DND-41 (cell line): ENCODE data around the gene NUP214.

Source experiments
- ATAC-seq: fragments of 200-7000 bp; cut with Tn5 transposase; 3 replicates; pipeline ENCODE4 v1.9.1; 2021; ENCODE audit warnings: low read depth; ENCODE audit not compliant: insufficient read depth
- DNase-seq: peaks from one replicate; pipeline ENCODE4 v3.0.0-alpha.2; 2020
- H2AFZ ChIP-seq: 2 replicates; pipeline ENCODE4 v1.6.0; 2012; ENCODE audit warnings: low read depth, low read length
- H3K27ac ChIP-seq: 2 replicates; pipeline ENCODE4 v1.5.1; 2012; ENCODE audit warnings: low read length, inconsistent platforms
- H3K27me3 ChIP-seq: fragments of 200-600 bp; sonication (generic); 2 replicates; pipeline ENCODE4 v1.6.0; 2012; ENCODE audit warnings: low read length, mild to moderate bottlenecking, inconsistent platforms; ENCODE audit not compliant: insufficient read depth, poor library complexity
- H3K36me3 ChIP-seq: 2 replicates; pipeline ENCODE4 v1.5.1; 2012; ENCODE audit warnings: low read length, inconsistent platforms; ENCODE audit not compliant: insufficient read depth
- H3K4me1 ChIP-seq: 2 replicates; pipeline ENCODE4 v1.5.1; 2012; ENCODE audit warnings: mild to moderate bottlenecking, low read length; ENCODE audit not compliant: insufficient read depth
- H3K4me2 ChIP-seq: 2 replicates; pipeline ENCODE4 v1.6.0; 2012; ENCODE audit warnings: mild to moderate bottlenecking, moderate library complexity, low read length, inconsistent platforms; ENCODE audit not compliant: insufficient read depth
- H3K4me3 ChIP-seq, 2 experiments: fragments of 200-600 bp in 1 of 2; shearing (Covaris generic) in 1 of 2; 2 replicates each; pipeline ENCODE4 v1.5.1; 2012 to 2016; ENCODE audit warnings: inconsistent platforms in 2 of 2, low read length in 2 of 2, mild to moderate bottlenecking in 2 of 2, low read depth in 1 of 2, moderate library complexity in 1 of 2
- H3K79me2 ChIP-seq: 2 replicates; pipeline ENCODE4 v1.6.0; 2012; ENCODE audit warnings: low read length, inconsistent platforms; ENCODE audit not compliant: insufficient read depth
- H3K9ac ChIP-seq: 2 replicates; pipeline ENCODE4 v1.6.0; 2012; ENCODE audit warnings: low read depth, mild to moderate bottlenecking, inconsistent platforms, low read length, moderate library complexity
- H3K9me3 ChIP-seq: 2 replicates; pipeline ENCODE4 v1.5.1; 2012; ENCODE audit warnings: low read length, moderate library complexity, mild to moderate bottlenecking, inconsistent platforms; ENCODE audit not compliant: insufficient read depth, severe bottlenecking
- H4K20me1 ChIP-seq: 2 replicates; pipeline ENCODE4 v1.6.0; 2012; ENCODE audit warnings: low read length; ENCODE audit not compliant: insufficient read depth
- EZH2 ChIP-seq: IDR thresholded peaks from 3 replicates; pipeline ENCODE4 v1.6.1; 2012; ENCODE audit warnings: borderline replicate concordance, low read depth, mild to moderate bottlenecking, moderate library complexity, low read length, inconsistent platforms; ENCODE audit not compliant: severe bottlenecking
- TF ChIP-seq, protein P1 (sequence below): IDR thresholded peaks from 2 replicates; pipeline ENCODE4 v1.5.1; 2012; ENCODE audit warnings: borderline replicate concordance, low read length, moderate library complexity, mild to moderate bottlenecking; ENCODE audit not compliant: poor library complexity, severe bottlenecking; ENCODE audit errors: extremely low read depth

The NUP214 gene

DNA sequence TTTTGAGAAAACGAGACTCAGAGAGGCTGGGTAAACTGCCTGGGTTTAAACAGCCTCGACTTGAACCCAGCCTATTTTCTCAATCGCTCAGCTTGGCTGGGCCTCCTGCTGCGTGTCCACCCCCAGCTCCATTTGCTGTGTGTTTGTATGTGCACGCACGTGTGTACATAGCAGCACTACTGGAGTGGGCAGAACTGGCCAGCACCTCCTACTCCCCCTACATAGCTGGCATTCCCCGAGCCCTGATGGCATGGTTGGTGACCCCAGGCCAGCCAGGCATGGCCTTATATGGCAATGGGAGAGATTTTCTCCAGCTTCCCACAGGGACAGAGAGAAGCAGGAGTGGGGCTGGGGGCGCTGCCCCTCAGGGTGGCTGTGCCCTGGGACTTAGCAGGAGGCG lies 24.9 kb upstream of the NUP214 start:
- H3K4me1 ChIP-seq, result no peaks in the 10 kb centered on the region
- H3K9ac ChIP-seq, result no peak overlapping the region
- H3K9me3 ChIP-seq, result no peaks in the 10 kb centered on the region
- ATAC-seq (no peak), DNase-seq (no peak)
- H3K36me3 ChIP-seq, result no peaks in the 10 kb centered on the region
- no peak for TF ChIP-seq EZH2
- H4K20me1 ChIP-seq, result no peaks in the 10 kb centered on the region
- no peak overlapping the region for H3K4me2 ChIP-seq
- H3K27ac ChIP-seq, result no peak overlapping the region
- H3K4me3 ChIP-seq, result no peak overlapping the region
- H3K27me3 ChIP-seq, result no peaks in the 10 kb centered on the region
- no peak overlapping the region for H2AFZ ChIP-seq
- H3K79me2 ChIP-seq, result no peaks in the 10 kb centered on the region

DNA sequence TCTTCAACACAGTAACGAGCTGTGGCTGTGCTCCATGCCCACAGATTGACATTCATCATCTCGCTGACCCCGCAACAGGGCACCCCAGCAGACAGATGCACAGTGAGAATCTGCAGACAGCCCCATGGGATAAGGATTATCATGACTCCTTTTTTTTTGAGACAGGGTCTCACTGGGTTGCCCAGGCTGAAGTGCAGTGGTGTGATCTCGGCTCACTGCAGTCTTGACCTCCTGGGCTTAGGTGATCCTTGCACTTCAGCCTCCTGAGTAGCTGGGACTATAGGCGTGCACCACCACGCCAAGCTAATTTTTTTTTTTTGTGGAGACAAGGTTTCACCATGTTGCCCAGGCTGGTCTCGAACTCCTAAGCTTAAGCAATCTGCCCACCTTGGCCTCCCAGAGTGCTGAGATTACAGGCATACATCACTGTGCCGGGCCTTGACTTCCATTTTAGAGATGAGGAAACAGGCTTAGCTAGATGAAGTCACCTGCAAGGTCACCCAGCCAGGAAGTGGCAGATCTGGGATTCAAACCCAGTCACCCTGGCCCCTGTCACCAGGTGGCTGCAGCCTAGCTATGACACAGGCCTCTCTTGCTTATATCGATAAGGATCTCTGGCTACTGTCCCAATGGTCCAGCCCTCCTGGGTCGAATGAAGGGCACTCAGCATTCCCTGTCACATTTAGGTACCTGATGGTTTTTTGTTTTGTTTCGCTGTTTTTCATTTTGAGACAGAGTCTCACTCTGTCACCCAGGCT lies 24.0 kb upstream of the NUP214 start:
- Histone ChIP-seq H3K4me3 (no peak overlapping the region), H3K9me3 (no peaks in the 10 kb centered on the region), H3K27ac (no peak overlapping the region), H3K4me2 (no peak overlapping the region), H3K4me1 (no peaks in the 10 kb centered on the region), H3K27me3 (no peaks in the 10 kb centered on the region), H2AFZ (no peak overlapping the region), H3K79me2 (no peaks in the 10 kb centered on the region), H3K9ac (no peak overlapping the region), H3K36me3 (no peaks in the 10 kb centered on the region), H4K20me1 (no peaks in the 10 kb centered on the region)
- DNase-seq, result no peak
- no peak for ATAC-seq
- TF ChIP-seq, protein P1, sequence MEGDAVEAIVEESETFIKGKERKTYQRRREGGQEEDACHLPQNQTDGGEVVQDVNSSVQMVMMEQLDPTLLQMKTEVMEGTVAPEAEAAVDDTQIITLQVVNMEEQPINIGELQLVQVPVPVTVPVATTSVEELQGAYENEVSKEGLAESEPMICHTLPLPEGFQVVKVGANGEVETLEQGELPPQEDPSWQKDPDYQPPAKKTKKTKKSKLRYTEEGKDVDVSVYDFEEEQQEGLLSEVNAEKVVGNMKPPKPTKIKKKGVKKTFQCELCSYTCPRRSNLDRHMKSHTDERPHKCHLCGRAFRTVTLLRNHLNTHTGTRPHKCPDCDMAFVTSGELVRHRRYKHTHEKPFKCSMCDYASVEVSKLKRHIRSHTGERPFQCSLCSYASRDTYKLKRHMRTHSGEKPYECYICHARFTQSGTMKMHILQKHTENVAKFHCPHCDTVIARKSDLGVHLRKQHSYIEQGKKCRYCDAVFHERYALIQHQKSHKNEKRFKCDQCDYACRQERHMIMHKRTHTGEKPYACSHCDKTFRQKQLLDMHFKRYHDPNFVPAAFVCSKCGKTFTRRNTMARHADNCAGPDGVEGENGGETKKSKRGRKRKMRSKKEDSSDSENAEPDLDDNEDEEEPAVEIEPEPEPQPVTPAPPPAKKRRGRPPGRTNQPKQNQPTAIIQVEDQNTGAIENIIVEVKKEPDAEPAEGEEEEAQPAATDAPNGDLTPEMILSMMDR, result no peak
- no peak for TF ChIP-seq EZH2

DNA sequence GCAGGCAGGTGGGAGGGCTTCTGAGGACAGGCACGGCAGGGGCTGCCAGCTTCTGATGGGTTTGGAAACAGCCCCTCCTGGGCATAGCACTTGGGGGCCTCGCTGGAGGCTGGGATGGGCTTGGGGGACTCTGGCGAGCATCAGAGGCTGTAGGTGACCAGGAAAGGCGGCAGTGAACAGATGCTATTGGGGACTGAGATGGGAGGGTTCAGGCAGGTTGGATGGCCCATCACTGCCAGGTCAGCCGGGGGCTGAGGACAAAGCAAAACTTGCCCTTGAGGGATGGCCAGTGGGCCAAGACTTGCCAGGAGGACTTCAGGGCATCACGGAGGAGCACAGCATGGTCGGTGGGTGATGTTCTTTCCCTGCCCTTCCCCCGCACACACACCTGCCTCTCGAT lies 22.4 kb upstream of the NUP214 start:
- ATAC-seq, result no peak
- no peak for DNase-seq
- TF ChIP-seq EZH2, result no peak
- TF ChIP-seq, protein P1, result no peak
- Histone ChIP-seq H3K36me3 (no peaks in the 10 kb centered on the region), H3K27ac (no peak overlapping the region), H4K20me1 (no peaks in the 10 kb centered on the region), H3K9ac (no peak overlapping the region), H3K4me1 (no peaks in the 10 kb centered on the region), H3K9me3 (no peaks in the 10 kb centered on the region), H2AFZ (no peak overlapping the region), H3K4me3 (no peak overlapping the region), H3K4me2 (no peak overlapping the region), H3K27me3 (peaks cover 3% of the 10 kb centered on the region), H3K79me2 (no peaks in the 10 kb centered on the region)

DNA sequence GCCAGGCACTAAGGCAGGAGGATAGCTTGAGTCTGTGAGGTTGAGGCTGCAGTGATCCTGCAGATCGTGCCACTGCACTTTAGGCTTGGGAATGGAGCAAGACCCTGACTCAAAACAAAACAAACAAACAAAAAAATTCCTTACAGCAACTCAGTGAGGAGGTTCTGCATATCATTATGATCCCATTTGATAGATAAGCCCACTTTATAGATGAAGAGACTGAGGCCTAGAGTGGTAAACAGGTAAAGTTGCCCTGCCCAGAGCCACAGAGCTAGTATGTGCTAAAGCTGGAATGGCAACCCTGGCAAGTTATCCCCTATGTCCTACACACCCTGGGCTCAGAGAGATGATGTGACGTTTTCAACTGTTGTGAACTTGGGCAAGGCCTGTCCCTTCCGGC lies 21.9 kb upstream of the NUP214 start:
- Histone ChIP-seq H3K9ac (no peak overlapping the region), H3K79me2 (no peaks in the 10 kb centered on the region), H3K4me3 (no peak overlapping the region), H4K20me1 (no peaks in the 10 kb centered on the region), H2AFZ (no peak overlapping the region), H3K27ac (no peak overlapping the region), H3K36me3 (no peaks in the 10 kb centered on the region), H3K4me2 (no peak overlapping the region), H3K9me3 (no peaks in the 10 kb centered on the region), H3K4me1 (no peaks in the 10 kb centered on the region), H3K27me3 (peaks cover 3% of the 10 kb centered on the region)
- ATAC-seq (no peak), DNase-seq (no peak)
- TF ChIP-seq, protein P1, result no peak
- no peak for TF ChIP-seq EZH2
